Head of caudate nucleus (tissue), 42 donors: ENCODE data around the gene ACOT11.
A peak's percentile ranks its signal among the peaks of the same experiment; 100 is the strongest.

Source experiments
- DNase-seq, 42 donors: peaks; one replicate each; pipeline versions ENCODE4 v3.0.0 to v3.0.0-alpha.2; 2020 to 2021; ENCODE audit warnings: mixed read lengths in 7 of 42
- intact Hi-C: fragments of 100-400 bp; cut with DNase I; formaldehyde crosslinking; loops from one replicate; pipeline ENCODE4 v1.15.0; 2022

The ACOT11 gene

DNA sequence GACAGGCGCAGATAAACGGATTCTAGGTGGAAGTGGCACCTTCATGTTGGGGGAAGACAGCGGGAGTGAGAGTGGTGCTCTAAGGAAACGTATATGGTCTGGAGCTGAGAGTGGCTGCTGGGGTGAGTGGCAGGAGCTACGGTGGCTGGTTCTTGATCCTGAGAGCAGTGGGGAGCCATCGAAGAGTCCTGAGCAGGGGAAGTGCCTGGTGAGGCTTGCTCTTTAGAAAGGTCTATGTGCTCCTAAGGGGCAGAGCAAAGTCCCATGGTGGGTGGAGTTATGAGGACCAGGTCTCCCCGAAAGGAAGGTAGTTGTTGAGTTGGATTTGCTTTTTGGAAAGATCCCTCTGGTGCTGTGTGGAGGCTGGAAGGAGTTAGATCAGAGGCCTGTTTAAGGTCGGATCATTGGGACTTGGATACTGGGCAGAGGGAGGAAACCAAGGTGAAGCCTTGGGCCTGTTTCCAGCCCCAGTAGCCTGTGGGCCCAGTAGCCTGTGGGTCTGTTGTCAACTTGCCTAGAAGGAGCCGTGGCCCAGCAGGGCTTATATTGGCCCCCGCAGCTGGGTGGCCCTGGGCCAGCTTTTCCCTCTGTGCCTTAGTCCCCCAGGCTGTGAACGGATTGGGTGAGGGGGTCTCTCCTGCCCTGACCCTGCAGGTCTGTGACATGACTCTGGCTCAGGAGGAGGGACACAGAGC is 33.0 kb downstream of the ACOT11 start:
- intact Hi-C loops, result no loop called here
- DNase-seq, result peak in 1 of 42 donors; percentile 23

DNA sequence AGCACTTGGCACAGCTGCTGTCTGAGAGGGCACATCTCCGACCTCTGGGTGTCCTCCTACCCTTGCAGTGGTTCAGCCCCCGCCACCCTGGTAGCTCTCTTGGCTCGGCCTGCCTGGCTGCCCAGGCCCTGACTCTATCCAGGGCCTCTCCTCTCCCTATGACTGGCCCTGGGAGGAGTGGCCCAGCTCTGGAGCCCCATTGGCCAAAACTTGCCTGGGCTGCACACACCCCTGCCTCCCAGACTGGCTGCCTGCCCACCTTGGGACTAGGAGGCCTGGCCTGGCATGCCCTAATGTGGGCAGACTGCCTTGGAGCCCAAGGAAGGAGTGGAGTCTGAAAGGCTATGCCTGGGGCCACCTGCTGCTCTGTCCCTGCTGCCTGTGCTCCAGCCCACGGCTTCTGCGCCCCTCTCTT is 33.6 kb downstream of the ACOT11 start:
- intact Hi-C loops, result no loop called here
- DNase-seq, result peak; percentile 48 to 91 (median 82)

DNA sequence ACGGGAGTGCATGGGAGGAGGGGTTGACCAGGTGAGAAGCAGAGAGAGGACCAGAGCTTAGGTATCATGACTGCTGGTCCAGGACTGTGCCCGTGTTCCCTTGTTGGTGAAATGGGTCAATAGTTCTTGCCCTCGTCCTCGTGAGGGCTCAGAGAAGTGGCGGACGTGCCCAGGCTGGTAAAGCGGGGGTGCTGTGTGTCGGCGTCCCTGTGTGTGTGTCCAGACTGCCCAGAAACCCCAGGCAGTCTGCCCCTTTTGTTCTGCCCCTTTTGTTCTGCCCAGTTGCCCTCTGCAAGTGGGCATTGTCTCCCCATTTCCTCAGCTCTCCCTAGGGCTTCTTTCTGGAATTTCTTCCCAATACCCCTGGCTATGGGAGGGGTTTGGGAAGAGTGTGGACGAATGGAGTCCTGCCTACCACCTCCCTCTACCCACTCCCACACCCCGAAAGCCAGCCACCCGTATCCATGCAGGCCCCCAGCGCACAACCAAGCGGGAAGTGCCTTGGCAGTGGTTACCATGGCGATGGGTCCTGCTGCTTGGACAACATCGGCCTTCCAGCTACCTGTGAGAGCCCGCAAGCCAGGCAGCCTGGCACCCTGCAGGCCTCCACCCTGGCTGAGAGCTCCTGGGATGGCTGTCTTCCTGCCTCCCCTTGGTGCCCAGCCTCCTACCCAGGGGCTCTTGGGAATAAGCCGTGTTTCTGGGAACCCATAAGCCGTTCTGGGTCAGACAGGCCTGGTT is 34.7 kb downstream of the ACOT11 start:
- intact Hi-C loops, result no loop called here
- peak in 11 of 42 donors; percentile 12 to 57 (median 31) for DNase-seq

DNA sequence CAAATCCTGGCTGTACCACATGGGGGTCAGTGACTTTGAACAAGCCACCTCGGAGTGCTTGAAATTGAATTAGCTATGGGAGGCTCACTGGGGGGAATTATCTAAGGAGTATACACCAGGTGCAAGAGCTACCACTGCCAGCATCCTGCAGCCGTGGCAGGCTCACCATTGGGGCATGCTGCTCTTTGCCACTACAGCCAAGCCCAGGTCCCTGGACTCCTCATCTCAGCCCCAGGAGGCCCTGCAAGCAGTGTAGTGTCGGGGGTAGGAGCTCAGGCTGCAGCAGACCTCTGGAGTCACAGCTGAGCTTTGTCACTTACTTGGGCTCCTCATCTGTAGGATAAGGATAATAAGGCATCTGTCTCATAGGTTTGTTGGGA is 35.3 kb downstream of the ACOT11 start:
- intact Hi-C loops, result no loop called here
- DNase-seq, result no peak

DNA sequence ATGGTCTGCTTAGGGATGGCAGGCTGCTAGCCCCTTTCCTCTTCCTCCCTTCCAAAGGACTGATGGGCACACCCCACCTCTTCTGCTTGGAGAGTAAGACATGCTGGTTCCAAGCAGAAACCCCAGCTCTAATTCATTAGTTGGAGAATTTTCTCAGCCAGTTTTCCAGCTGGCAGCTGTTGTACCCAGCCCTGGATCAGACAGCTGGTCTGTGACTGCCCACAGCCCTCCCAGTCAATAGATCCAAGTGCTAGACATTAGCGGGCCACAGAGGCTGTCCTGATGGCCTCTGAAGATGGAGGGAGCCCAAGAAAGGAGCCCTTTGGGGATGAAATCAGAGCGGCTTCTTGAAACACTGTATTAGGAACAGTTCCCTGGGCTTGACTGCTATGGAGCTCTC is 35.8 kb downstream of the ACOT11 start:
- intact Hi-C loops, result no loop called here
- peak in 21 of 42 donors; percentile 18 to 58 (median 41) for DNase-seq

DNA sequence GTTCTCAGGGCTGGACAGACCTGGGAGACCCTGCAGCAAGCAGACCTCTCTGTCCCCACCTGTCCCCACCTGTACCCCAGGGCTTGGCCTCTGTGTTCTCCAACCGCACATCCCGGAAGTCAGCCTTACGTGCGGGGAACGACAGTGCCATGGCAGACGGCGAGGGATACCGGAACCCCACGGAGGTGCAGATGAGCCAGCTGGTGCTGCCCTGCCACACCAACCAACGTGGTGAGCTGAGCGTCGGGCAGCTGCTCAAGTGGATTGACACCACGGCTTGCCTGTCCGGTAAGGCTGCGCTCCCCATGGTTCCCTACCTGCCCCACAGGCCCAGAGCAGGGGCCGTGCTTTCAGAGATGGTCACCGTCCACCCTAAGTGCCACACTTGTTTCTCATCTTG is 36.5 kb downstream of the ACOT11 start:
- intact Hi-C loops, result no loop called here

DNA sequence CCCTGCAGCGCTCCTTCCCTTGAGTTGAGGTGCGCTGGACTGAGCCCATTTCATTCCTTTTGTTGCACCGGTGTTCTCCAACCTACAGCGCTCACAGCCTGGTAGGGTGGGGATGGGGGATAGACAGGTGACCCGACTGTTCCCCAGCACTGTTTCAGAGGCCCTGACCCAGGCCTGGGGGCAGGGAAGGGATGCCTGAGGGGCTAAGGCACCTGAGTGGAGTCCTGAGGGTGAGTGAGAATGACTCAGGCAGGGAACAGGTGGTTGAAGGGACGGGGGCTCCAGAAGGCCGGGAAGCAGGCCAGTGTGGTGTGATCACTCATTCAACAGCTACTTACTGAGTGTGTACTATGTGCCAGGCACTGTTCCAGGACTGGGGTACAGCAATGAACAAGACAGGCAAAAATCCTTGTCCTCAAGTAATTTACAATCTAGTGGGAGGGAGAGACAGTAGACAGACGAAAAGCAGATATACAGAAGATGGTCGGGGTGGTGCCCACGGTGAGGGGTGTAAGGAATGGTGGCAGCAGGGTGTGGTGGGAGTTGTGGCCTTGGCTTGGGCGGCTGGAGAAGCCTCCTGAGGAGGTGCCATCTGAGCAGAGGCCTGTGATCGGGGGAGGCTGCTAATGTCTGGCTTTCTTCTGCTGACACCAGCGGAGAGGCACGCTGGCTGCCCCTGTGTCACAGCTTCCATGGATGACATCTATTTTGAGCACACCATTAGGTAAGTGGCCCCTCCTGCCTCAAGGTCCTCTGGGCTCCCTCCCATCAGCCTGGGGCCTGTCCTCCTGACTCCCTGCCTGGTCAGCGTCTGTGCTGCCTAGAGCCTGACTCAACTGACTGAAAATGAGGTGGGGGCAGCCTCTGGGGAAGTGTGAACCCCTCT is 37.4 kb downstream of the ACOT11 start:
- intact Hi-C loops, result no loop called here
- no peak for DNase-seq

More for the DNA sequence above, 36.5 kb downstream of the ACOT11 start:
- no peak for DNase-seq

DNA sequence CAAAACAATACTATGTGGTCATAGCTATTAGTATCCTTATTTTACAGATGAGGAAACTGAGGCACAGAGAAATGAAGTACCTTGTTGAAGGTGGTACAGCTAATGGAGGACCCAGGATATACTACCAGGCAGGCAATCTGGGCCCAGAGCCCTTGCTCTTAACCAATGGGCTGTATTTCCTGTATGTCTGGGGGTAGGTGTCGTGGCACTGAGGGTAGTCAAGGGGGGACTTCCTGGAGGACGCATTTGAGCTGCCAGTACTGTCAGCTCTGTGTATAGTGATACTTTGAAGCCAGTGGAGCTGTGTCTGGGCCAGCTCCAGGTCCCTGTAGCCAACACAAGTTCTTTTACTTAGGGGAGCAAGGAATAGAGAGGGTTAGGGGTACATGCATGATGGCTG is 40.3 kb downstream of the ACOT11 start:
- DNase-seq, result no peak
- intact Hi-C loops, result no loop called here

DNA sequence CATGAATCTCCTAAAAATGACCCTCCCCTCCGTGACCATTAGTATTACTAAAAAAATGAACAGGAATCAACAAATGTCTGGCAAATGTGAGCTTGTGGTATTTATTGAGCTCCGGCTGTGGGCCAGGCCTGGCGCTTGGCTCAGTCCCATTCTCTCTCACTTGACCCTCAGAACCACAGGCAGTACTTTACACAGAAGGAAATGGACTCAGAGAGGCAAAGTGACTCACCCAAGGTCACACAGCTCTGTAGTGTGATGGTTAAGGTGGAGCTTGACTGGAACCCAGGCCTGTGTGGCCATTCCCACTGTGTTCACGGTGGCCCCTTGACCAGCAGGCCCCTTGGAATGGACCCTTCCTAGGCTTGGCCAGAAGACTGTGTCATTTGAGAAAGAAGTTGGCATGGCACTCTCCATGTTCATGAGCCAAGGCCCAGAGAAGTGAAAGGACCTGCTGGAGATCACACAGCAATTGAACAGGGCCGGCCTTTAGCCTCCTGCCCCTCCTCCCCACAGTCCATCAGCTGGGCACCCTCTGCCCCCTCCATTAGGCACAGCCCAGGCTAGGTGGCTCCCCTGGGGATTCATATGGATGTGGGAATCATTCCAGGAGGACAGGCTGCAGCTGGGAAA is 43.2 kb downstream of the ACOT11 start:
- DNase-seq, result no peak
- intact Hi-C loops, result no loop called here

DNA sequence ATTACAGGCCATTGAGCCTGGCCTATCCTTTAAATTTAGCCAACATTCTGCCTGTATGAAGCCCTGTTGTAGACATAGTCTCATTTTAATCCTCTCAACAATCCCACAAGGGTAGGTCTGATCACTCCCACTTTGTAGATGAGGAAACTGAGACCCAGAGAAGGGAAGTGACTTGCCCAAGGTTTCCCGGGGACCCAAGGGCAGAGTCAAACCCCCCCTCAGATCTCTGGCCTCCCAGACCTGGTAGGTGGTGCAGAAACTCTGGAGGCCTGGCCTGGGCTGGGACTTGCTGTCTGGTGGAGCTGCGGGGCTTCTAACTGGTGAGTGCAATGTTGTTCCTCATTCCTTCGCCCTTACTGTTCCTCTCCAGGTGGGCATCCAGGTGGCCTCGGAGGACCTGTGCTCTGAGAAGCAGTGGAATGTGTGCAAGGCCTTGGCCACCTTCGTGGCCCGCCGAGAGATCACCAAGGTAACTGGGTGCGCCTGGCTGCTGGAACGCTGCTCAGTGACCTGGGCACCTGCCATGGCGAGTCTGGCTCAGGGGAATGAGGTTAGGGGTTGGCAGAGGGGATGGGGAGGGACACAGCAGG is 45.6 kb downstream of the ACOT11 start:
- DNase-seq, result no peak
- intact Hi-C loops, result no loop called here

DNA sequence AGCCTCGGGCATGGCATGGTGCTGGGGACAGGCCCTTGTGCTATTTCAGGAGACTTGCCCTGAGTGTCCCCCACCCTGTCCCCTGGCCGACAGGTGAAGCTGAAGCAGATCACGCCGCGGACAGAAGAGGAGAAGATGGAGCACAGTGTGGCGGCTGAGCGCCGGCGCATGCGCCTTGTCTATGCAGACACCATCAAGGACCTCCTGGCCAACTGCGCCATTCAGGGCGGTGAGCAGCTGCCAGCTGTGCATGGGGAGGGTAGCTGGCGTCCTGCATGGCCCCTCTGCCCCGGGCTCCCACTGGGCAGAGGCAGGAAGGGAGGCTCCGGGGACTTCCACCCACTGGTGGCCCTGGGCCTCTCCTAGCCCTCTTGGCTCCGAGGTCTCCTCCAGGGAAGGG is 46.4 kb downstream of the ACOT11 start:
- intact Hi-C loops, result no loop called here
- no peak for DNase-seq

DNA sequence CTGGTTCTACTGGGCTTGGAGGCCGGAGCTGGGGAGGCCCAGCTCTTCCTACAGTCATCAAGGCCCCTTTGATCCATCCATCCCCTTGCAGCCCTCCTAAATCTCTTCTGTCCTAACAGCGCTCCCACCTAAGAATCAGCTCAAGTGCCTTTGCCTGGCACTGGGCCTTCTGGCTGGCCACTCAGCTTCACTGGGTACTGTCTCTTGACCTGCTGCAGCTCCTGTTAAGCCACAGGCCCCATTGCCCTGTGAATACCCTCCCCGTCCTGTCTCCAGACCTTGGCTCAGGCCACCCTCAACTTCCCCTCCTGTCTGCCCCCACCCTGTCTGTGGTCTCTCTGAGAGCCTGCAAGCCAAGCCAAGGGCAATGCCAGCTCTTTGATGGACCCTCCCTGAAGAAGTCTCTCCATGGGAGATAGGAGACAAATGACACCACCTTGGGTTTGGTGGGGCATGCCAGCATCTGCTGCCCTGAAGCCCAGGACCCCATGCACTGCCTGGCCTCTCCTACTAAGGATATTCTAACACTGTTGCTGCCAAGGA is 48.0 kb downstream of the ACOT11 start:
- intact Hi-C loops, result no loop called here
- DNase-seq, result no peak

DNA sequence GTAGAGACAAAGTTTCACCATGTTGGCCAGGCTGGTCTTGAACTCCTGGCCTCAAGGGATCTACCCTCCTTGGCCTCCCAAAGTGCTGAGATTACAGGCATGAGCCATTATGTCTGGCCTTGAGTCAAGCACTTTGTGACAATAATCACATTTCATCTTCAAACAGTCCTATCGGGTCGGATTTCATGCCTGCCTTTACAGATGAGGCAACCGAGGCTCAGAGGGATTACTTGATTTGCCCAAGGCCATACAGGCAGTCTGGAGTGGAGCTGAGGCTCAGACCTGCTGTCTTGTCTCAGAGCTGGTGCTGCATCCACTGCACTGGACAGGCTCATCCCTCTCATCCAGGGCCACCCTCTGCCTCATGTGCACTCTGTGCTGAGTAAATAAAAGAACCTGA is 48.7 kb downstream of the ACOT11 start:
- intact Hi-C loops, result no loop called here
- DNase-seq, result no peak

DNA sequence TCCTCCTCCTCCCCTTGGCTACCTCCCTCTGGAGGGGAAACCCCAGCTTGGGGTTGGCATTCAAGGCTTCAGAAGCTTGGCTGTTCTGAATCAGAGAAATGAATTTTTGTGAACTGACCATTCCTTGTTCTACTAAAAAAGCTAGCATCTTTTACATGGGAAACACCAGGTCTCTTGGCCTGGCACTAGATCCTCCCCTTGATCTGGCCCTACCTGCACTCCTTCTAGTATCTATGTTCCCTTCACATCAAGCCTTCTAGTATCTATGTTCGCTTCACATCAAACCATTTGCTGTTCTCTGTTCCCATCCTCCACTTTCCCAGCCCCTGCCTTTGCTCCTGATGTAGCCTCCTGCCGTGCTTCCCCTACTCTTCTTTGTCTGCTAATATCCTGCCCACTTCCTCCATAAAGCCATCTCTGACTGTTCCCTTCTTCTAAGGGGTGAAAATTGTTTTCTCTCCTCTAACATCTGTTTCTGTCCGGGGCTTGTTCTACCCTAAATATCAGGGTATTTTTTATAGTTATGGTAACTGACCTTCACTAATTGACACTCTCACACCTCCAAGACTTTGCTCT is 49.5 kb downstream of the ACOT11 start:
- intact Hi-C loops, result no loop called here
- no peak for DNase-seq

DNA sequence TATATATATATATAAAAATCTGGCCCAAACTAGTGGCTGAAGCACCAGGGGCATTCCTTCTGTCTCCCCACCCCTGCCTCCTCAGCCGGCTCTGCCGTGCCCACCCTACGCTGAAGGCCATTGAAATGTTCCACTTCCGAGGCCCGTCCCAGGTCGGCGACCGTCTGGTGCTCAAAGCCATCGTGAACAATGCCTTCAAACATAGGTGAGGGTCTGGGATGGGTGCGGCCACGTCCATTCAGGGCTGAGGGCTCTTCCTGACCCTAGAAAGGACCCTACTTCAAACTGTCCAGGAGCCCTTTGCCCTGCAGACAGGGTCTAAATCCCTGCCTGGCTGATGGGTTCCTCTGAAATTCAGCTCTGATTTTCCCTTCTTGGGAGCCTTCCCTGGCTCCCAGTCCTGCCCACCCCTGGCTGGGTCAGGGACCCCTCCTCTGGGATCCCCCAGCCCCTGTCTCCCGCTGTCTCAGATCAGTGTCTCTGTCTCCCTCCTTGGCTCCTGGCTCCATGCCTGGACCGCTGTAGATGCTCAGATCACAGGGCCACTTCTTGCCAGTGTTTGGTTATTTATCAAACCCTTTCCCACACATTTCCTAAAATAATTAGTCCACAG is 51.3 kb downstream of the ACOT11 start:
- intact Hi-C loops, result no loop called here
- no peak for DNase-seq

DNA sequence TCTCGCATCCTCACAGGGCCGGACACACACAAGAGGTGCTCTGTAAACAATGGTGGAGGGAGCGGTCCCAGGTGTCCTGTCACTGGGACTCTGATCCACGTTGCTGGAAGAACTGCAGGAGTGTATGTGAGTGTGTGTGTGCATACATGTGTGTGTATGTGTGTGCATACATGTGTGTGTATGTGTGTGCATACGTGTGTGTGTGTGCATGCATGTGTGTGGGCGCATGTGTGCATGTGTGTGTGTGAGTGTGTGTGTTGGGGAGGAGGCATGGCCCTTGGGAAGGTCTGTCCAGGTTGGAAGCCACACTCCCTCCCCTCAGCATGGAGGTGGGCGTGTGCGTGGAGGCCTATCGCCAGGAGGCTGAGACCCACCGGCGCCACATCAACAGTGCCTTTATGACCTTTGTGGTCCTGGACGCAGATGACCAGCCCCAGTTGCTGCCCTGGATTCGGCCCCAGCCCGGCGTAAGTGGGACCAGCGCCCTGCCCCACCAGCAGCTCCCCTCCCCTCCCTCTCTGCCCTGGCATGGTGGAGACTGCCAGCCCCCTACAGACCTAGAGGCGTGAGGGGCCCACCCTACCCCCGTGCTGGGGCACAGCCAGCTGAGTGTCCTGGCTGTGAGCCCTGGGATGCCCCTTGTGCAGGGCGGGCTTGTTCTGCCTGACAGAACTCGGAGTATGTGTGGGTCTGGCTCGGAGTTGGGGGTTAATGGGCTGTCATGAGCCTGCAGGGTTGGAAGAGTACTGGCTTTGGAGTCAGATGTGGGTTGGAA is 53.1 kb downstream of the ACOT11 start:
- intact Hi-C loops, result no loop called here
- no peak for DNase-seq

DNA sequence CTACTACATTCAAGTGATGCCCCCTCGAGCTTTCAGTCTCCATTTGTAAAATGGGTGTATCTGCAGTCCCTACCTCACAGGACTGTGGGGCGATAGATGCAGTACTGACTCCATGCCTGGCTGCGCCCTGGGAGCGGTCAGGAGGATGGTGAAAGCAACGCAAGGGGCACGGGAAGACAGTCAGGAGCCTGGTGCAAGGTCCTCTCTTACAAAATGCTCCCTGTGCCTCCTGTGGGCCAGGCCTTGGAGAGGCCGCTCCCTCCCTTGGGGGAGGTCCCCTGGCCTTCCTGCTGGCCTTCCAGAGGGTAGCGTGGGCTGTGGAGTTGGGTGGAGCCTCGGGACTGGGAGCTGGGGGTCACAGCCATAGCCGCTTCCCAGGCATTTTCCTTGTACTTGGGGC is 53.7 kb downstream of the ACOT11 start:
- intact Hi-C loops, result no loop called here

More for the DNA sequence above, 53.7 kb downstream of the ACOT11 start:
- no peak for DNase-seq
